ENCODE results near the gene CACNA1E. TPM values are rescaled to one million over a fixed set of nuclear protein-coding genes. Genes with fewer than 3 reads are reported as not detected.

CACNA1E gene
- total RNA-seq, 1 experiment from 2014 or later, result not detected

DNA sequence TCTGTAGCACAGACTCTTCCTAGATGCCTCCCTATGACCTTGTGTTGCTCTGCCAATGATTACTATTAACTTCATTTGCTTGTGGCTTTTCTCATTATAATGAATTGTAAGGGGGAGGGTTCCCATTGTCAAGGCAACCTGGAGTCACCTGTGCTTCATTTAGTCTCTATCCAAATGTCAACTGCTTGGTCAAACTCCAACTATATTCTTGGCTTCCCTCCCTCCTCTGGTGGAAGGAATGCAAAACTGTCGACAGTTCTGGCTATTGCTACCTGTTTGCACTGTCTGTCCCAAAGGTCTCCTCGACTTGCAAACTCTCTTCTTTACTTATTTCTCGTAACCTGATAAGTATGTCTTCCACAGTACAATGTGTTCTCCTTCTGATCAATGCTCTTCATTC is 100.3 kb downstream of the CACNA1E start:
- no peak for DNase-seq (ENCODE audit: low spot score)

DNA sequence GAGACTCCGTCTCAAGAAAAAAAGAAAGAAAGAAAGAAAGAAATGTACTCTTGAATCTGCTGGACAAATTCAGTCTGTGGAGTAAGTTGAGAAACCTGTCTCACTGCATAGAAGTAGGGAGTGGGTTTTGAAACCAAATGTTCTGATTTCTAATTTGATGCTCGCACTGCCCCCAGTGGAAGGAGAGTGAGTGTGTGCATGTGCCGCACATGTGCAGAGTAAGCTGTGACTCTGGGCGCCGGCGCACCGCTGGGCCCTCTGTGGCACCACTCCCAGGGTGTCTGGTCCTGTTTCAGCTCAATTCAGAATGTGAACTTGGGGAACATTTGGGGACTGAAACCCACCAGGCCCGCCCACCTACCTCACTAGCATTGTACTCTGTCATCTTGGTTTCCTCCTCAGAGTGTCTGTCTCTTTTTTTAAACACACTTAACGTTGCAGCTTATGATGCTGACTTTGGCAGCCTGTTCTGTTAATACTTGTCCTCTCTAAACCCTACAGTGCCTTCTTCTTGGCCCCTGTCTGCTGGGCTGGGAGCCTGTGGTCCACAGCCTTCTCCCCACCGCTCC is 104.6 kb downstream of the CACNA1E start:
- no peak for DNase-seq (ENCODE audit: low spot score)

- DNase-seq (ENCODE audit: low spot score), result no peak
Observed at GRCh38 chr1:181588631-181589030, 105.3 kb downstream of the CACNA1E start.

DNA sequence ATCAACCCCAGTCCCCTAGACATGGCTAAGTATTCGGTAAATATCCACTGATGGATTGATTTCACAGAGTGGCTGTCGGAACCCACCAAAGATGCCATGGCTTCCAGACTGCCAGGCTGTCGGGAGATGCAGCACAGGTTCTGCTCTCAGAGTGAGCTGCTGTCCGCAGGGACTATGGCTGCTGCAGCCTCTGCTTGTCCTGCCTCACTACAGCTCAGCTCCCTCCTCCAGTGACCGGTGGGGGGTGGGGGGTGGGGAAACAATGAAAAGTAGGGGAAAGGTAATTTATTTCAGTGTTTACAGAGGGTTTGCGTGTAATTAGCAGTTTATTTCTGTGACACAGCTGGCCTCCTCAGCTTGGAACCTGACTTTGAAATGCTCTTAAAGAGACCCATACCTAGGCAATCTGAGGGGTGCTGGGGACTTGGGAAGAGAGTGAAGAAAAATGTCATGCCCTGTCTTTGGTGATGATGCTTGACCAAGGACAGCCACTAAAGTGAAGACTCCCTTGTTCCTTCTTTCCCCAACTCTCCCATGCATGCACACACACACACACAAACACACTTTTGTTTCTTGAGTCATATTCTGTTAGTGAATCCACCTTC is 109.0 kb downstream of the CACNA1E start:
- no peak for DNase-seq (ENCODE audit: low spot score)

GRCh38 chr1:181593042-181593441 is 109.7 kb downstream of the CACNA1E start:
- DNase-seq (ENCODE audit: low spot score), result no peak

GRCh38 chr1:181594553-181594952 is 111.2 kb downstream of the CACNA1E start:
- no peak for DNase-seq (ENCODE audit: low spot score)

DNA sequence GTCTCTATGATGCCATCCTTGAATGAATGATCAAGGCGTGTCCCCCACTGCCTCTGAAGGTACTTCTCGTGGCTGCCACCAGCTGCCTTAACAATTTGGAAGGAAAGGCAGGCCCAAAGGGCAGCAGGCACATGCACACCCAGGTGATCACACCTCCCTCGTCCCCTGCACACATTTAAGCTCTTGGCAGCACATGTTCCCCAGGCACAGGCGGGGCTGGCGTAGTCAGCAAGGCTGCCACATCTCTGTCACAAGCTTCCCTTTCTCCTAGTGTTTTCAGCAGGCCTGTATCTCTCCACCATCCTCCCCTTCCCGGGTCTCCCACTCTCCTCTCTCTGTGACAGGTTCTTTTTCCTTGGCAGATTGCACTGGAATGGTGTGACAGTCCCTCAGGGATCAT is 111.9 kb downstream of the CACNA1E start:
- no peak for DNase-seq (ENCODE audit: low spot score)

GRCh38 chr1:181601186-181601950 is 118.1 kb downstream of the CACNA1E start:
- DNase-seq (ENCODE audit: low spot score), result no peak

DNA sequence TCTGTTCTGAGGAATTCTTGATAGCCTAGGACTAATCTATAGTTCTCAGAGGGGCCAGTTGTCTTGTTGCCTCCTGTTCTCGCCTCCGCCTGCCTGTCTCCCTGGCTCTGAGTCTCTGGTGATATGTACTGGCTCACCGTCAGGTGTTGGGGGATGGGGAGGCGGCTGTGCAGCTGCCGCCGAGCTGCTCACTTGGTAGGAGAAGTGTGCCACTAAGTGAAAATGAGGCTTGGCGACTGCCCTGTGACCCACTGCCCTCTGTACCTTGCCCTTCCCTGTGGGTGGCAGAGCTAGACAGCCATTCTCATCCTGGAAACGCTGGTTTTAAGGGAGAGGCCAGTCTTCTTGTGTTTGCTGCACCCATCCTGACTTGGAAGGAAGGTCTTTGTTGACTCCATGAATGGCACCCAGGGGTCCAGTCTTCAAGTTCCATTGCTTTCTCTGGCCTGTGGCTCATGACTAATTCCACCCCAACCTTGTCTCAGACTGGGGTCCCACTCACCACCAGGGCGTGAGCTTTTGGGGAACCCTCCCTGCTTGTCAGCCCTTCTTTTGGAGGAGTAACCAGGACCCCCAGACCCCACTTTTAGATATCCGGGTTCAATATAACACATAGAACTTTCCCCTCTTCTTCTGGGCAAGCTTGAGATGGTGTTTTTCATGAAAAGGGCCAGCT is 120.6 kb downstream of the CACNA1E start:
- DNase-seq (ENCODE audit: low spot score), result no peak

GRCh38 chr1:181604482-181605249 is 121.3 kb downstream of the CACNA1E start:
- no peak for DNase-seq (ENCODE audit: low spot score)

- no peak for DNase-seq (ENCODE audit: low spot score)
Observed at GRCh38 chr1:181607524-181607923, 124.2 kb downstream of the CACNA1E start.

GRCh38 chr1:181608386-181608785 is 125.1 kb downstream of the CACNA1E start:
- no peak for DNase-seq (ENCODE audit: low spot score)

DNA sequence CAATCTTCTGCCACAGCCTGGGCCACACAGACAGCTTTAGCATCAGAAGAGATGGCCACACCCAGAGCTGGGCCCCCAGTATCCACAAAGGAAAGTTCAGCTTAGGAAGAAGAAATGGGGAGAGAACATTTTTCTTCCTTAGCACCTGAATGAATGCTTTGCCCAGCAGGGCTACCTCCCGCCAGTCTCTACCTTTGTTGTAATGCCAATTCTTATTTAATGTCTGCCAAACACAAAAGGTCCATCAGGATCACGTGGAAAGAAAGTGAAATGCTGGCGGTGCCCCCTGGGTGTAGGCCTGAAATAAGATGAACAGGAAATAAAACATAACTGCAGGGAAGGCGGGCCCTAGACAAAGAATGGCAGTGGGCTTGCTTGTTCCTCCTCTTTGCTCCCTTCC is 125.6 kb downstream of the CACNA1E start:
- DNase-seq (ENCODE audit: low spot score), result no peak

DNA sequence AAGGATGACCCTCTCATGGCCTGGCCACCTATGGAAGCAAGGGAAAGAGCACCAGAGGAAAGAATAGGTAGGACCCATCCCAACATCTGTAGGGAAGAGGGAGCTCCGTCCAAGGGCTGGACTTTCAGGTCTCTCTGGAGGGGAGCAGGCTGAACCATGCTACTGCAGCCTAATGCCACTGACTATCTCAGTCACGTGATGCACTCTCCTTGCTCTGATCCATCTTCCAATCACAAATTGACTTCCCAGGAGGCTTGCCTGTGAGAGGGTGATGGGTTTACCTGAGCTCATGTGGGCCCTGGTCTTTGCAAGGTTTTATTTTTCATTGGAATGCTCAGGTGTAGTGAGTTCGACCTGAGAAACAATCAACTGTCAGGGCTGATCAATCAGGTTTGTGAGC is 128.8 kb downstream of the CACNA1E start:
- no peak for DNase-seq (ENCODE audit: low spot score)

- no peak for DNase-seq (ENCODE audit: low spot score)
Observed at GRCh38 chr1:181618559-181618958, 135.2 kb downstream of the CACNA1E start.

DNA sequence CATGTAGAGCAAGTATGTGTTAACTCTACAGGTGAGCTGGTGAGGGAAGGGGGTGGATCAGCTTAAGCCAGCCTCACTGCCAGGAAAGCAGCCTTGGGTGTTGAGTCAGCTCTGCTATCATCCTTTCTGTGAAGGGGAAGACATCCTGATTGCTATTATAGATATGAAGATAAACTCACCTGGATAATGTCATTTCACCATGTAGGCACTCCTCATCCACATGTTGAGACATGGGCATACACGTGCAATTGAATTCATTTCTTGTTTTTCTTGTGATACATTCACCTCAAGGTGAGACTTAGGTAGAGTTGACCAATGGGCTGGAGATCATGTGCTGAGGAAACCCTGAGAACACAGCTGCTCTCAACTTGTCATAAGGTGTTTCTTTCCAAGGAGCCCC is 136.9 kb downstream of the CACNA1E start:
- no peak for DNase-seq (ENCODE audit: low spot score)

DNA sequence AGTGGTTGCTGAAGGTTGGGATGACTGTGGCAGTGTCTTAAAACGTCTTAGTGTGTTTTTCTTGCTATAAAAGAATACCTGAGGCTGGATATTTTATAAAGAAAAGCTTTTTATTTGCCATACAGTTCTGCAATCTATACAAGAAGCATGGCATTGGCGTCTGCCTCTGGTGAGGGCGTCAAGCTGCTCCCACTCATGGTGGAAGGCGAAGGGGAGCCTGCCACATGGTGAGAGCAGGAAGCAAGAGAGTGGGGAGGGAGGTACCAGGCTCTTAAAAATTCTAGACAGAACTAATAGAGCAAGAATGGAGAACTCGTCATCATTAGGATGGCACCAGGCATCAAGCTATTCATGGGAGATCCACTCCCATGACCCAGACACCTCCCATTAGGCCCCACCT is 140.5 kb downstream of the CACNA1E start:
- no peak for DNase-seq (ENCODE audit: low spot score)

DNA sequence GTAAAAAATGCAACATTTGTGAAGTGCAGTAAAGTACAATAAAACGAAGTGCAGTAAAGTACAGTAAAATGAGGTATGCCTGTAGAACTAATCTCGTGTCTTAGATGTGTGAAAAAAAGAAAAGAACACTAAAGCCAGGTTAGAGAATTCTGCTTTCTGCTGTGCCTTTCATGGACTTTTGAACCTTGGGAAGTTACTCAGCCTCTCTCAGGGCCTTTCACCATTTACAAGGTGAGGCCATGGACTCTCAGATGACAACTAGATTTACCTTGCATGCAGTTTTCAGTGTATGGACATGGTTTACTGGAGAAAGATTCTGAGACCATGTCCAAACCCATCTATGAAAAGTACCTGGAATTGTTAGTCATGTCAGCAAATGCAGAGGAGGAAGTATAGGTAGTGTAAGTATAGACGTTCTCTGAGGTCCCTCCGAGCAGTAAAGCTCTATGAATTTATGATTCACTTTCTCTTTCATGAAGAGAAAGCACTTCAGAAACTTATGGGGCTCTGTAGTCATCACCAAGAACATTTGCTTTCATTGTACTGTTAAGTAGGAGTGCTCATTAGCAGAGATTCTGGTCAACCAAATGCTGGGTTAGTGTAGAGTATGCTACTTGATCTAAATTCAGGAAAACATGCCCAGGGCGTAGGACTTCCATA is 143.1 kb downstream of the CACNA1E start:
- DNase-seq (ENCODE audit: low spot score), result no peak

DNA sequence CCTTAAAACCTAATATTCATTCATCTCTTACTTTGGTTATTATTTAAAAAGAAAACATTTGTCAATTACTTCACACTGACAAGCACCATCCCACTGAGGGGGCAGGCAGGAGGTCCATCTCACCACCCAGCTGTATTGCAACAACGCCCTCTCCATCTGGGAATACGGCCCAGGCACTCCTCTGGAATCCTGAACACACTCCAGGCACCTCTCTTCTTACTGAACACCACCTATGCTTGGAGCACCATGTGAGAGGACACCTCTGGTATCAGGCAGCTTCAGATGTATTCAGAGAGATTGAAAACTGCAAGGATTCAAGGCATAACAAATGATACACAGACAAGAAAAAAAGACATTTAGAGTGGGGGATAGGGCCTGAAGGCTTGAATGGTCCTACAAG is 147.1 kb downstream of the CACNA1E start:
- no peak for DNase-seq (ENCODE audit: low spot score)

- no peak for DNase-seq (ENCODE audit: low spot score)
Observed at GRCh38 chr1:181630838-181631237, 147.5 kb downstream of the CACNA1E start.

GRCh38 chr1:181632492-181632891 is 149.2 kb downstream of the CACNA1E start:
- no peak for DNase-seq (ENCODE audit: low spot score)

Measured in A172 (cell line).